OCI-LY3 (cell line): ENCODE results near the gene AREL1.

Experiments used
- H2AFZ ChIP-seq: fragments of 200-600, 300-600 bp; shearing (Covaris generic); 2 replicates; pipeline ENCODE4 v1.6.0; 2014; ENCODE audit warnings: antibody characterized with exemption, low read depth, low read length
- H3K27ac ChIP-seq: fragments of 200-600, 300-600 bp; sonication (generic); 2 replicates; pipeline ENCODE4 v1.5.1; 2014; ENCODE audit warnings: mild to moderate bottlenecking, low read length, moderate library complexity, mixed read lengths
- H3K27me3 ChIP-seq: fragments of 200-600, 300-600 bp; sonication (generic); 2 replicates; pipeline ENCODE4 v1.6.1; 2014; ENCODE audit warnings: low read depth, low read length, mixed read lengths
- H3K36me3 ChIP-seq: fragments of 200-600, 300-600 bp; sonication (generic); replicated peaks from 2 replicates; pipeline ENCODE3; 2014; ENCODE audit warnings: low read depth, low read length, mixed read lengths
- H3K4me1 ChIP-seq: fragments of 300-600, 200-600 bp; sonication (generic); 2 replicates; pipeline ENCODE4 v1.6.1; 2014; ENCODE audit warnings: low read length, mixed read lengths
- H3K4me2 ChIP-seq: fragments of 200-600, 300-600 bp; sonication (generic); 2 replicates; pipeline ENCODE4 v1.6.1; 2014; ENCODE audit warnings: low read length, mixed read lengths
- H3K4me3 ChIP-seq: fragments of 300-600, 200-600 bp; sonication (generic); 2 replicates; pipeline ENCODE4 v1.5.1; 2014; ENCODE audit warnings: antibody characterized with exemption, mild to moderate bottlenecking, low read length, moderate library complexity
- H3K79me2 ChIP-seq: fragments of 300-600, 200-600 bp; shearing (Covaris generic); 2 replicates; pipeline ENCODE4 v1.6.1; 2014; ENCODE audit warnings: mild to moderate bottlenecking, low read length, mixed read lengths
- H3K9ac ChIP-seq: fragments of 300-600, 200-600 bp; shearing (Covaris generic); 2 replicates; pipeline ENCODE4 v1.6.0; 2014; ENCODE audit warnings: mild to moderate bottlenecking, low read length, moderate library complexity
- H3K9me3 ChIP-seq: fragments of 200-600, 300-600 bp; shearing (Covaris generic); 2 replicates; pipeline ENCODE4 v1.6.1; 2014; ENCODE audit warnings: low read length, mixed read lengths; ENCODE audit not compliant: insufficient read depth
- H4K20me1 ChIP-seq: fragments of 200-600, 300-600 bp; sonication (generic); 2 replicates; pipeline ENCODE4 v1.6.1; 2016; ENCODE audit warnings: low read length, mixed read lengths; ENCODE audit not compliant: insufficient read depth
- CTCF ChIP-seq: fragments of 200-600, 300-600 bp; sonication (generic); IDR thresholded peaks from 2 replicates; pipeline ENCODE4 v1.5.1; 2014; ENCODE audit warnings: antibody characterized with exemption, low read length, low read depth
- EZH2phosphoT487 ChIP-seq: fragments of 200-600 bp; shearing (Covaris generic); IDR thresholded peaks from 2 replicates; pipeline ENCODE4 v1.6.1; 2018; ENCODE audit warnings: antibody characterized with exemption, mixed run types, low read depth

Gene AREL1

GRCh38 chr14:74720526-74720925 lies 7.6 kb upstream of the AREL1 start:
- Histone ChIP-seq H3K27ac (no peak overlapping the region), H3K4me3 (no peak overlapping the region), H3K9me3 (no peaks in the 10 kb centered on the region), H3K9ac (no peak overlapping the region), H2AFZ (no peak overlapping the region), H4K20me1 (no peaks in the 10 kb centered on the region), H3K4me1 (no peaks in the 10 kb centered on the region), H3K79me2 (no peaks in the 10 kb centered on the region), H3K27me3 (no peaks in the 10 kb centered on the region), H3K4me2 (no peak overlapping the region), H3K36me3 (peaks cover 24% of the 10 kb centered on the region)
- TF ChIP-seq EZH2phosphoT487 (no peak), CTCF (no peak)

GRCh38 chr14:74713395-74713735 lies 485 bp upstream of the AREL1 start:
- Histone ChIP-seq H3K9ac (peak overlapping the region; percentile 70), H2AFZ (peak overlapping the region; percentile 75; the same call in 1 of the 2 replicates), H3K4me3 (peak overlapping the region; percentile 87), H3K79me2 (peaks cover 58% of the 10 kb centered on the region), H3K9me3 (no peaks in the 10 kb centered on the region), H3K4me2 (peak overlapping the region; percentile 74), H3K36me3 (peaks cover 19% of the 10 kb centered on the region), H3K27me3 (no peaks in the 10 kb centered on the region), H4K20me1 (peaks cover 9% of the 10 kb centered on the region; the same call in 1 of the 2 replicates), H3K27ac (no peak overlapping the region; the same call in 1 of the 2 replicates), H3K4me1 (peaks cover 15% of the 10 kb centered on the region)
- TF ChIP-seq CTCF (no peak), EZH2phosphoT487 (no peak)

DNA sequence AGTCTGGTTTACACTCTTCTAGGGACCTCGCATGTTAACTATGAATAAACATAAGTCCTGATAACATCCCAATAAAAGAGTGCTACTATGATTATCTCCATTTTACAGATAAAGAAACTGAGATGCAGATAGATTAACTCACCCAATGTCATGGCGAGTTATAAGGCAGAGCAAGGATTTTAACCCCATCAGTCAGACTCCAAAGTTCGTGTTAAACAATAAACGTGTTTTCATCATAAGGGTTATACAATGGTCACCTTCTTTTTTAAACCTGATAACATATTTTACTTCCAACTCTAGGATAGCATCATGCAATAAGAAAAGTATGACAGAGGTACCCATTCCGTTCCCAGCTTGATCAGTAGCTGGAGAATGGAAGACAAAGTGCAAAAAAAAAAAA lies 1.2 kb downstream of the AREL1 start:
- Histone ChIP-seq H3K9ac (no peak overlapping the region), H3K27ac (no peak overlapping the region), H3K4me3 (peak overlapping the region; percentile 87), H3K4me2 (peak overlapping the region; percentile 76), H4K20me1 (peaks cover 10% of the 10 kb centered on the region; the same call in 1 of the 2 replicates), H3K27me3 (no peaks in the 10 kb centered on the region), H3K79me2 (peaks cover 75% of the 10 kb centered on the region), H3K9me3 (no peaks in the 10 kb centered on the region), H2AFZ (no peak overlapping the region), H3K36me3 (peaks cover 14% of the 10 kb centered on the region), H3K4me1 (peaks cover 16% of the 10 kb centered on the region)
- no peak for TF ChIP-seq EZH2phosphoT487
- no peak for TF ChIP-seq CTCF

GRCh38 chr14:74710480-74710879 lies 2.4 kb downstream of the AREL1 start:
- Histone ChIP-seq H3K9ac (no peak overlapping the region), H3K27me3 (no peaks in the 10 kb centered on the region), H3K4me3 (no peak overlapping the region), H3K9me3 (no peaks in the 10 kb centered on the region), H4K20me1 (peaks cover 17% of the 10 kb centered on the region), H3K36me3 (peaks cover 3% of the 10 kb centered on the region), H3K4me1 (peaks cover 25% of the 10 kb centered on the region), H3K79me2 (peaks cover 87% of the 10 kb centered on the region), H3K27ac (no peak overlapping the region), H2AFZ (no peak overlapping the region), H3K4me2 (no peak overlapping the region)
- TF ChIP-seq EZH2phosphoT487 (no peak), CTCF (no peak)
